Myocyte (in vitro differentiated cells): ENCODE data around the gene CCDC190. TPM values are rescaled to one million over a fixed set of nuclear protein-coding genes. Genes with fewer than 3 reads are reported as not detected.
"Not testable (repeated sequence)": the region's sequence is repeated elsewhere in the genome, so short reads cannot be mapped to it uniquely, and the experiment has no call there.

Source experiments
- DNase-seq: peaks from one replicate; pipeline ENCODE4 v3.0.0-alpha.2; 2012; ENCODE audit warnings: low read depth
- total RNA-seq: library from RNA; depleted of rRNA; stranded (reverse); fragments of >200 nt; gene quantifications from 2 replicates; pipeline ENCODE4 v1.2.3, GENCODE V29; 2014

The CCDC190 gene
- total RNA-seq, 1 donor from 2014 or later: 1.5 TPM

DNA sequence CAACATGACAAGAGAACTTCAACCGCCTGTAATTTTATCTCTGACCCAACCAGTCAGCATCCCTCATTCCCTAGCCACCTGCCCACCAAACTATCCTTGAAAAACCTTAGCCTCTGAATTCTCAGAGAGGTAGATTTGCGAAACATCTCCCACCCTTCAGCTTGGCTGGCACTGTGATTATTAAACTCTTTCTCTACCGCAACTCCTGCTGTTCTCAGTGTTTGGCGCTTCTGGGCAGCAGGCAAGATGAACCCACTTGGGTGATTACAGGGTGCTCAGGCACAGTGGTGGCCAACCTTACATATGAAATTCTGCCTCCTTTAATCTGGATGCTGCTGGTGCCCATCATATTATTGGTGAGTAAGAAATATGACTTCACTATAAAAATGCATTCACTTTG, 22.1 kb downstream of the CCDC190 start:
- no peak for DNase-seq

DNA sequence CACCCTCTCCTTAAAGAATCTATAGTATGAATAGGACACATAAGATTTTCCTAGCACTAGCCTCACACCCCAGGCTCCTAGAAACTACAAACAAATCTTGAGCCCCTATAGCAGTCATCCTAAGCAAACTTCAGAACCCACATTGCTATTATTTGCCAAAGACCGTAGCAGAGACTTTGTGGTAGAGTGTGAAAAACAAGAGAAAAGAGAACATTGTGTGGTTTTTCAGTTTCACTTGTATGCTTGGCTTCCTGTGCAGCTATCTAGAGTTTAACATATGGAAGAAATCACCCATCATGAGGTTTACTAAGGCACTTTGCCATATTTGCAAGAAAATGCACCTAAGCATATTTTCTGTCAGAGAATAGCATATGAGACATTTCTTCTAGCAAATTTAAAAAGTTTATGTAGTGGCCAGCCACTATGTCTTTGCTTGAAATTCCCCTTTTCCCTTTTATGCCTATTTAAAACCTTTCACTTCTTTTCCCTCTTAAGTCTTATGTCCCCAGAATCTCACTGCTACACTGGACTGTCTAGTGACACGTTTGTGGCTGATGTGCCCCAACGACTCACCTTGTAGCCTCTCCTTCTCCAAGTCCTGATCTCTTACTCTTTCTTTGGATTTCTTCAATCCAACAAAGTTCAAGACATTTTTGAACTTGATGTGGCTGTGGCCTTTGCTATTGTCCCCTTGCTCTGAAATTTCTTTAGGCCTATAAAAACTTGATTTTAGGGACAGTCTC, 25.6 kb downstream of the CCDC190 start:
- DNase-seq: no peak

DNA sequence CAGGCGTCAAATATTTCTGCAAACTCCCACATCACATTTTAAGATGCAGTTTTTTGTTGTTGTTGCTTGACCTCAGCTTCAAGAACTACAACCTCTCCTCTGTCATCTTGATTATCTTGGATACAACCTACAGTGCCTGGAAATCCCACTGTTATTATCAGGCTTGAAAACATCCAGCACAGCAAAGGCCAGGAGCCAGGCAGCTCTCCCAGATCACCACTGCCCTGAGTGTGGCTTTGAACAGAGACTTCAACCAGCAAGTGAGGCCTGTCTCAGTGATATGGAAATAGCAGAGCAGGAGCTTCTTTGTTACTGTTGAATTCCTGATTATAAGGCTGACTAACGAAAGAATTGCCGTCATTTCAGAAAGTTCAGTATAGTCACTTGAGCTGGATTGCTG, 28.5 kb downstream of the CCDC190 start:
- DNase-seq: no peak

DNA sequence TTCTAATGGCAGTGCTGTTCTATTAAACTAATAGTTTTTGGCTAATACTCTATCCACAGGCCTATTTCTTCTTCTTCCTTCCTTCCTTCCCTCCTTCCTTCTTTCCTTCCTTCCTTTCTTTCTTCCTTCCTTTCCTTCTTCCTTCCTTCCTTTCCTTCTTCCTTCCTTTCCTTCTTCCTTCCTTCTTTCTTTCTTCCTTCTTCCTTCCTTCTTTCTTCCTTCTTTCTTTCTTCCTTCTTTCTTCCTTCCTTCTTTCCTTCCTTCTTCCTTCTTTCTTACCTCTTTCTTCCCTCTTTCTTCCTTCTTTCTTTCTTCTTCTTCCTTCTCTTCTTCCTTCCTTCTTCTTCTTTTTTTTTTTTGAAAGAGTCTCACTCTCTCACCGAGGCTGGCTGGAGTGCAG, 31.7 kb downstream of the CCDC190 start:
- DNase-seq: no peak

GRCh38 chr1:162823771-162824525, 37.0 kb downstream of the CCDC190 start:
- peak; percentile 7 for DNase-seq

DNA sequence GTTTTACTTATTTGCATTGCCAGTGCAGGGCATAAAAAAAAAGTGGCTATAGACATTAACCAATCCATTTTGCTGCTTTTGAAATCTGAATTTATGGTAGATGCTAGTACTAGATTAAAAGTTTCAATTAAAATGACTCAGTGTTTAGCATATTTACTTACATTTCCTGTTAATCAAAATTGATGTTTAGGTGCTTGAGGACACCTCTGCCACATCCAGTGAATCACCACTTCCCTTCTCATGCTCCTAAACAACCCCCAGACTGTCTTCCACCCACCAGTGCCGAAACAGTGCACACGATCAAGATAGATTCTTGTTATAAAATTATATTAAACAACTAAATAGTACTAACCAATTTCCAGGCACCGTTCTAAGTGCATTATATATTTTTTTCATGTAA, 37.7 kb downstream of the CCDC190 start:
- no peak for DNase-seq

- peak; percentile 15 for DNase-seq
Measured at GRCh38 chr1:162822391-162823200, 38.4 kb downstream of the CCDC190 start.

GRCh38 chr1:162818666-162819065, 42.3 kb downstream of the CCDC190 start:
- DNase-seq: peak; percentile 2

DNA sequence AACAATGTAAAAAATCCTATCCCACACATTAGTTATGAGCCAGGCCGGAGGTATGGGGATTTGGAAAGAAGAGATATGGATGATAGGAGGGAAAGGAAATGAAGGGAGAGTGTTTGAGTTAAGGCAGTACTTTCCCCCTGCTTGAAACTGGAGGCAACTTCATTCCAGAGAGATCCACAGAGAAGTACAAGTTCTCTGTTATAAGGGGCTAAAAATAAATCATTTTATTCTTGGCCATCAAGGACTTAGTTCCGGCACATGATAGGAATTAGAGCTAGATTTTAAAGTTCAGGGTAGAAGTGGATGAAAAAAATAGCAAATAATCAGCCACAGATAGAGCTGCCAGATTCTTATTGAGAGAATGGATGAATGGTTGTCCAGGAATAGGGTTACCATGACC, 42.8 kb downstream of the CCDC190 start:
- not testable (repeated sequence) for DNase-seq

DNA sequence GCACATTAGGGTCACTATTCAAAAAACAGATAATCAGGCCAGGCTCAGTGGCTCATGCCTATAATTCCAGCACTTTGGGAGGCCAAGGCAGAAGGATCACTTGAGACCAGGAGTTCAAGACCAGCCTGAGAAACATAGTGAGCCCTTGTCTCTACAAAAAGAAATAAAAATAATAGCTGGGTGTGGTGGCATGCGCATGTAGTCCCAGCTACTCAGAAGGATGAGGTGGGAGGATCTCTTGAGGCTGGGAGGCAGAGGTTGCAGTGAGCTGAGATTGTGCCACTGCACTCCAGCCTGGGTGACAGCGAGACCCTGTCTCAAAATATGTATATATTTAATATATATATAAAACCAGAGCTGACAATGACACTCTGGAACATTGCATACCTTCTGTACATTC, 48.6 kb downstream of the CCDC190 start:
- not testable (repeated sequence) for DNase-seq

DNA sequence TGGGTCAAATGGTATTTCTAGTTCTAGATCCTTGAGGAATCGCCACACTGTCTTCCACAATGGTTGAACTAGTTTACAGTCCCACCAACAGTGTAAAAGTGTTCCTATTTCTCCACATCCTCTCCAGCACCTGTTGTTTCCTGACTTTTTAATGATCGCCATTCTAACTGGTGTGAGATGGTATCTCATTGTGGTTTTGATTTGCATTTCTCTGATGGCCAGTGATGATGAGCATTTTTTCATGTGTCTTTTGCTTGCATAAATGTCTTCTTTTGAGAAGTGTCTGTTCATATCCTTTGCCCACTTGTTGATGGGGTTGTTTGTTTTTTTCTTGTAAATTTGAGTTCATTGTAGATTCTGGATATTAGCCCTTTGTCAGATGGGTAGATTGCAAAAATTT, 53.5 kb downstream of the CCDC190 start:
- DNase-seq: not testable (repeated sequence)

Other genes starting within 250 kb of the CCDC190 start
- 51.4 and 65.3 TPM in 2 replicates for gene DDR2, start 228.7 kb downstream of the CCDC190 start, total RNA-seq
- 11.7 and 19.8 TPM in 2 replicates for gene HSD17B7, start 70.5 kb downstream of the CCDC190 start, total RNA-seq
- gene RGS4, start 208.2 kb upstream of the CCDC190 start, total RNA-seq: 14.5 and 21.0 TPM in 2 replicates